A549 (cell line): ENCODE results near the gene TMEM253.

Source experiments
- CTCF ChIP-seq: fragments of >200 bp; sonication (Bioruptor Twin); formaldehyde crosslinking; IDR thresholded peaks from 3 replicates; pipeline ENCODE4 v1.5.1; 2016
- EP300 ChIP-seq, 2 experiments: fragments of >200 bp; sonication (Bioruptor Twin); formaldehyde crosslinking; IDR thresholded peaks; 2 replicates in 1 of 2; 3 replicates in 1 of 2; pipeline ENCODE4 v1.6.1; 2016 to 2017
- JUN ChIP-seq, 2 experiments: fragments of >200 bp; sonication (Bioruptor Twin); formaldehyde crosslinking; IDR thresholded peaks; 2 replicates in 1 of 2; 3 replicates in 1 of 2; pipeline ENCODE4 v1.6.1; 2016 to 2017
- NR3C1 ChIP-seq: fragments of >200 bp; sonication (Bioruptor Twin); formaldehyde crosslinking; IDR thresholded peaks from 3 replicates; pipeline ENCODE4 v1.6.1; 2017
- POLR2AphosphoS2 ChIP-seq: conservative IDR thresholded peaks from 2 replicates; pipeline ENCODE4 v1.6.1; 2012; ENCODE audit warnings: low read length, improper control_type of control experiment, inconsistent platforms
- SMC3 ChIP-seq: fragments of >200 bp; sonication (Bioruptor Twin); formaldehyde crosslinking; IDR thresholded peaks from 3 replicates; pipeline ENCODE4 v1.6.1; 2018; ENCODE audit warnings: inconsistent platforms

GRCh38 chr14:21074398-21075272 is 26.2 kb upstream of the TMEM253 start:
- TF ChIP-seq CTCF: no peak
- no peak for TF ChIP-seq EP300 (IDR thresholded peaks at IDR 0.05)
- no peak for TF ChIP-seq SMC3
- TF ChIP-seq NR3C1: no peak
- no peak for TF ChIP-seq POLR2AphosphoS2
- no peak for TF ChIP-seq JUN (IDR thresholded peaks at IDR 0.05)
